22Rv1 (cell line): ENCODE data around the gene MRPS10.

ENCODE experiments used
- CTCF ChIP-seq: fragments of 450-650 bp; IDR thresholded peaks from 2 replicates; pipeline ENCODE4 v1.5.1; 2017; ENCODE audit warnings: mild to moderate bottlenecking
- ZFX ChIP-seq: fragments of 450-650 bp; IDR thresholded peaks from 2 replicates; pipeline ENCODE4 v1.6.1; 2017; ENCODE audit warnings: antibody characterized with exemption, borderline replicate concordance

GRCh38 chr6:42250274-42250931, 32.7 kb upstream of the MRPS10 start:
- TF ChIP-seq CTCF: no peak
- TF ChIP-seq ZFX: no peak
